Epithelial cell of esophagus (primary cell): Measurements from ENCODE around the gene IGFBP2.
A peak's percentile ranks its signal among the peaks of the same experiment; 100 is the strongest.

Source experiments
- DNase-seq: peaks from one replicate; pipeline ENCODE4 v3.0.0; 2010; ENCODE audit warnings: low read depth
- H3K4me3 ChIP-seq: 2 replicates; pipeline ENCODE4 v1.5.1; 2011; ENCODE audit warnings: mild to moderate bottlenecking, low read length, control low read depth
- CTCF ChIP-seq: IDR thresholded peaks from 2 replicates; pipeline ENCODE4 v1.5.1; 2011; ENCODE audit warnings: low read depth, mild to moderate bottlenecking, low read length, control low read depth, inconsistent platforms; ENCODE audit not compliant: insufficient read depth; ENCODE audit errors: missing control alignments

The IGFBP2 gene

GRCh38 chr2:216688731-216689340 is 55.6 kb downstream of the IGFBP2 start:
- no peak overlapping the region for H3K4me3 ChIP-seq
- no peak for DNase-seq
- TF ChIP-seq CTCF = no peak

- no peak for TF ChIP-seq CTCF
Measured at GRCh38 chr2:216689397-216689796, 56.2 kb downstream of the IGFBP2 start.

GRCh38 chr2:216690456-216690852 is 57.2 kb downstream of the IGFBP2 start:
- H3K4me3 ChIP-seq = no peak overlapping the region
- no peak for TF ChIP-seq CTCF
- DNase-seq = no peak

More at GRCh38 chr2:216689397-216689796, 56.2 kb downstream of the IGFBP2 start:
- no peak for DNase-seq
- H3K4me3 ChIP-seq = no peak overlapping the region

- no peak overlapping the region for H3K4me3 ChIP-seq
- DNase-seq = peak; percentile 56
- TF ChIP-seq CTCF = no peak
Measured at GRCh38 chr2:216690853-216691741, 57.9 kb downstream of the IGFBP2 start.

GRCh38 chr2:216692636-216693413 is 59.6 kb downstream of the IGFBP2 start:
- DNase-seq = peak; percentile 57
- no peak for TF ChIP-seq CTCF
- H3K4me3 ChIP-seq = peak overlapping the region; percentile 35

- no peak for TF ChIP-seq CTCF
- peak overlapping the region; percentile 40 for H3K4me3 ChIP-seq
- DNase-seq = no peak
Measured at GRCh38 chr2:216693414-216694080, 60.3 kb downstream of the IGFBP2 start.
